GM23338 (cell line): ENCODE results near the gene ZG16B. TPM values are rescaled to one million over a fixed set of nuclear protein-coding genes. Genes with fewer than 3 reads are reported as not detected.

Experiments
- ATAC-seq: fragments of 200-7000 bp; cut with Tn5 transposase; 3 replicates; pipeline ENCODE4 v1.9.1; 2020
- DNase-seq: peaks from one replicate; pipeline ENCODE4 v3.0.0-alpha.2; 2015; ENCODE audit warnings: low spot score
- H2AFZ ChIP-seq: fragments of 200-600 bp; sonication (generic); 2 replicates; pipeline ENCODE4 v1.8.0; 2016; ENCODE audit warnings: antibody characterized with exemption, mild to moderate bottlenecking, moderate library complexity
- H3F3A ChIP-seq: fragments of 200-600 bp; sonication (generic); replicated peaks from 2 replicates; pipeline ENCODE4 v1.8.0; 2017; ENCODE audit warnings: antibody characterized with exemption, mixed run types, low read depth
- H3K27ac ChIP-seq: fragments of 200-600 bp; sonication (generic); 2 replicates; pipeline ENCODE4 v1.6.1; 2016; ENCODE audit warnings: low read depth
- H3K27me3 ChIP-seq: fragments of 200-600 bp; sonication (generic); 2 replicates; pipeline ENCODE4 v1.8.0; 2016; ENCODE audit warnings: mild to moderate bottlenecking, mixed run types, moderate library complexity; ENCODE audit not compliant: insufficient read depth
- H3K36me3 ChIP-seq: fragments of 200-600 bp; sonication (generic); 2 replicates; pipeline ENCODE4 v1.8.0; 2016; ENCODE audit warnings: mild to moderate bottlenecking; ENCODE audit not compliant: insufficient read depth
- H3K4me1 ChIP-seq: fragments of 200-600 bp; sonication (generic); 2 replicates; pipeline ENCODE4 v1.8.0; 2016; ENCODE audit warnings: mild to moderate bottlenecking, moderate library complexity; ENCODE audit not compliant: insufficient read depth
- H3K4me2 ChIP-seq: fragments of 200-600 bp; sonication (generic); 2 replicates; pipeline ENCODE4 v1.7.1; 2017; ENCODE audit warnings: mixed run types
- H3K4me3 ChIP-seq: fragments of 200-600 bp; sonication (generic); 2 replicates; pipeline ENCODE4 v1.6.1; 2016; ENCODE audit warnings: mixed run types
- H3K79me2 ChIP-seq: fragments of 200-600 bp; sonication (generic); replicated peaks from 2 replicates; pipeline ENCODE4 v1.8.0; 2017; ENCODE audit warnings: mild to moderate bottlenecking; ENCODE audit not compliant: insufficient read depth
- H3K9me2 ChIP-seq: fragments of 200-600 bp; sonication (generic); 2 replicates; pipeline ENCODE4 v1.8.0; 2017; ENCODE audit not compliant: insufficient read depth
- H4K20me1 ChIP-seq: fragments of 200-600 bp; sonication (generic); replicated peaks from 2 replicates; pipeline ENCODE4 v1.8.0; 2017; ENCODE audit warnings: mild to moderate bottlenecking; ENCODE audit not compliant: insufficient read depth
- H3K27ac Mint-ChIP-seq: 2 replicates; pipeline ENCODE4 v1.8.0; 2020; ENCODE audit warnings: inconsistent platforms, mild to moderate bottlenecking, moderate library complexity, mixed read lengths
- H3K27me3 Mint-ChIP-seq: 3 replicates; pipeline ENCODE4 v1.8.0; 2022; ENCODE audit warnings: low read depth, mild to moderate bottlenecking, moderate library complexity, mixed read lengths, inconsistent platforms; ENCODE audit not compliant: insufficient read depth, poor library complexity
- H3K36me3 Mint-ChIP-seq: 3 replicates; pipeline ENCODE4 v1.8.0; 2021; ENCODE audit warnings: low read depth, mild to moderate bottlenecking, inconsistent platforms, moderate library complexity, mixed read lengths
- H3K4me1 Mint-ChIP-seq: 3 replicates; pipeline ENCODE4 v1.8.0; 2020; ENCODE audit warnings: mild to moderate bottlenecking, inconsistent platforms, mixed read lengths
- H3K4me3 Mint-ChIP-seq: 3 replicates; pipeline ENCODE4 v1.8.0; 2021; ENCODE audit warnings: moderate library complexity, mild to moderate bottlenecking, inconsistent platforms, mixed read lengths
- H3K9me3 Mint-ChIP-seq: 3 replicates; pipeline ENCODE4 v1.8.0; 2020; ENCODE audit warnings: moderate library complexity, mild to moderate bottlenecking, inconsistent platforms, mixed read lengths
- CREB1 ChIP-seq: fragments of 250-450 bp; sonication (Bioruptor Pico); IDR thresholded peaks from 2 replicates; pipeline ENCODE4 v1.5.0; 2020; ENCODE audit warnings: low read depth, mild to moderate bottlenecking, moderate library complexity
- CTCF ChIP-seq, 2 experiments: fragments of 200-600 bp in 1 of 2; sonication (generic) in 1 of 2; conservative IDR thresholded peaks; 2 replicates each; pipeline versions ENCODE4 v1.5.1 to v1.6.1; 2016 to 2017; ENCODE audit warnings: antibody characterized with exemption in 2 of 2, low read depth in 2 of 2, mild to moderate bottlenecking in 2 of 2, moderate library complexity in 1 of 2
- ETS1 ChIP-seq: IDR thresholded peaks from 2 replicates; pipeline ENCODE4 v1.6.1; 2016; ENCODE audit warnings: antibody characterized with exemption
- EZH2phosphoT487 ChIP-seq: fragments of 200-600 bp; sonication (generic); IDR thresholded peaks from one replicate; pipeline ENCODE4 v1.8.1; 2018; ENCODE audit warnings: antibody characterized with exemption; ENCODE audit not compliant: unreplicated experiment
- JUNB ChIP-seq: IDR thresholded peaks from one replicate; pipeline ENCODE4 v1.6.1; 2016; ENCODE audit warnings: antibody characterized with exemption; ENCODE audit not compliant: unreplicated experiment
- NANOG ChIP-seq: IDR thresholded peaks from 2 replicates; pipeline ENCODE4 v1.6.1; 2016; ENCODE audit warnings: antibody characterized with exemption, borderline replicate concordance
- POLR2AphosphoS5 ChIP-seq: IDR thresholded peaks from 2 replicates; pipeline ENCODE4 v1.6.1; 2016; ENCODE audit warnings: antibody characterized with exemption, low read depth
- REST ChIP-seq: IDR thresholded peaks from one replicate; pipeline ENCODE4 v1.6.1; 2018; ENCODE audit warnings: antibody characterized with exemption; ENCODE audit not compliant: unreplicated experiment
- ZNF462 ChIP-seq: fragments of 250-450 bp; sonication (Bioruptor Pico); IDR thresholded peaks from 2 replicates; pipeline ENCODE4 v1.5.0; 2020; ENCODE audit warnings: mild to moderate bottlenecking, moderate library complexity
- polyA plus RNA-seq: library from polyadenylated mRNA; unstranded; fragments of >200 nt; fragmentation: Nextera tagmentation; extraction: Ambion mirVana; gene quantifications from 2 replicates; pipeline ENCODE4 v1.2.1, GENCODE V29; 2016
- total RNA-seq: library from RNA; depleted of rRNA; stranded (reverse); fragments of >200 nt; shearing (Covaris generic); gene quantifications from 2 replicates; pipeline ENCODE4 v1.2.3, GENCODE V29; 2014

The ZG16B gene
- total and polyA plus RNA-seq, 2 experiments from 2014 or later: not detected

- Mint-ChIP-seq H3K36me3 (no peaks in the 10 kb centered on the region), H3K4me1 (no peaks in the 10 kb centered on the region; the same call in 2 of the 3 replicates), H3K9me3 (peaks cover 8% of the 10 kb centered on the region; the same call in 2 of the 3 replicates), H3K4me3 (no peak overlapping the region), H3K27ac (no peak overlapping the region), H3K27me3 (peaks cover 14% of the 10 kb centered on the region)
- Histone ChIP-seq H3K79me2 (no peaks in the 10 kb centered on the region), H3K4me2 (no peak overlapping the region), H3K4me3 (no peak overlapping the region), H2AFZ (no peak overlapping the region), H3K27ac (no peak overlapping the region), H3K36me3 (no peaks in the 10 kb centered on the region), H3K9me2 (no peaks in the 10 kb centered on the region), H3K4me1 (no peaks in the 10 kb centered on the region), H3F3A (no peaks in the 10 kb centered on the region), H4K20me1 (no peaks in the 10 kb centered on the region), H3K27me3 (no peaks in the 10 kb centered on the region)
- ATAC-seq (no peak), DNase-seq (no peak)
- TF ChIP-seq JUNB (no peak), REST (no peak)
Observed at GRCh38 chr16:2806286-2806685, 23.8 kb upstream of the ZG16B start.

- no peaks in the 10 kb centered on the region for H3K36me3 Mint-ChIP-seq
- Histone ChIP-seq H3F3A (no peaks in the 10 kb centered on the region), H3K36me3 (no peaks in the 10 kb centered on the region), H4K20me1 (no peaks in the 10 kb centered on the region), H3K9me2 (no peaks in the 10 kb centered on the region), H3K4me2 (no peak overlapping the region), H3K4me1 (no peaks in the 10 kb centered on the region; the same call in 1 of the 2 replicates), H3K79me2 (no peaks in the 10 kb centered on the region), H2AFZ (no peak overlapping the region), H3K4me3 (no peak overlapping the region), H3K27me3 (no peaks in the 10 kb centered on the region), H3K27ac (no peak overlapping the region)
- H3K4me1 Mint-ChIP-seq: no peaks in the 10 kb centered on the region; the same call in 2 of the 3 replicates
- H3K27ac Mint-ChIP-seq: no peak overlapping the region
- ATAC-seq: no peak
- peaks cover under 1% of the 10 kb centered on the region; the same call in 2 of the 3 replicates for H3K9me3 Mint-ChIP-seq
- peaks cover 16% of the 10 kb centered on the region for H3K27me3 Mint-ChIP-seq
- DNase-seq: no peak
- no peak overlapping the region for H3K4me3 Mint-ChIP-seq
- TF ChIP-seq ZNF462 (CRISPR knock-in tag) (no peak), EZH2phosphoT487 (no peak), JUNB (no peak), CTCF (conservative IDR thresholded peaks at IDR 0.05; ENCODE audit: low read depth in 2 of 2) (no peak), CREB1 (CRISPR knock-in tag) (no peak), POLR2AphosphoS5 (no peak), ETS1 (no peak), NANOG (no peak)
Observed at GRCh38 chr16:2808181-2808580, 21.9 kb upstream of the ZG16B start.
